Activated CD8-positive, alpha-beta memory T cell treated with anti-CD3 and anti-CD28 coated beads, Interleukin-2, amount 50 U/mL, for 24 hours (primary cell): ENCODE data around the gene RNPEPL1.
"Not testable (repeated sequence)": the region's sequence is repeated elsewhere in the genome, so short reads cannot be mapped to it uniquely, and the experiment has no call there.

Experiments
- DNase-seq: peaks from one replicate; pipeline ENCODE4 v3.0.0-alpha.2; 2020; ENCODE audit errors: extremely low read depth

The RNPEPL1 gene, protein sequence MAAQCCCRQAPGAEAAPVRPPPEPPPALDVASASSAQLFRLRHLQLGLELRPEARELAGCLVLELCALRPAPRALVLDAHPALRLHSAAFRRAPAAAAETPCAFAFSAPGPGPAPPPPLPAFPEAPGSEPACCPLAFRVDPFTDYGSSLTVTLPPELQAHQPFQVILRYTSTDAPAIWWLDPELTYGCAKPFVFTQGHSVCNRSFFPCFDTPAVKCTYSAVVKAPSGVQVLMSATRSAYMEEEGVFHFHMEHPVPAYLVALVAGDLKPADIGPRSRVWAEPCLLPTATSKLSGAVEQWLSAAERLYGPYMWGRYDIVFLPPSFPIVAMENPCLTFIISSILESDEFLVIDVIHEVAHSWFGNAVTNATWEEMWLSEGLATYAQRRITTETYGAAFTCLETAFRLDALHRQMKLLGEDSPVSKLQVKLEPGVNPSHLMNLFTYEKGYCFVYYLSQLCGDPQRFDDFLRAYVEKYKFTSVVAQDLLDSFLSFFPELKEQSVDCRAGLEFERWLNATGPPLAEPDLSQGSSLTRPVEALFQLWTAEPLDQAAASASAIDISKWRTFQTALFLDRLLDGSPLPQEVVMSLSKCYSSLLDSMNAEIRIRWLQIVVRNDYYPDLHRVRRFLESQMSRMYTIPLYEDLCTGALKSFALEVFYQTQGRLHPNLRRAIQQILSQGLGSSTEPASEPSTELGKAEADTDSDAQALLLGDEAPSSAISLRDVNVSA

DNA sequence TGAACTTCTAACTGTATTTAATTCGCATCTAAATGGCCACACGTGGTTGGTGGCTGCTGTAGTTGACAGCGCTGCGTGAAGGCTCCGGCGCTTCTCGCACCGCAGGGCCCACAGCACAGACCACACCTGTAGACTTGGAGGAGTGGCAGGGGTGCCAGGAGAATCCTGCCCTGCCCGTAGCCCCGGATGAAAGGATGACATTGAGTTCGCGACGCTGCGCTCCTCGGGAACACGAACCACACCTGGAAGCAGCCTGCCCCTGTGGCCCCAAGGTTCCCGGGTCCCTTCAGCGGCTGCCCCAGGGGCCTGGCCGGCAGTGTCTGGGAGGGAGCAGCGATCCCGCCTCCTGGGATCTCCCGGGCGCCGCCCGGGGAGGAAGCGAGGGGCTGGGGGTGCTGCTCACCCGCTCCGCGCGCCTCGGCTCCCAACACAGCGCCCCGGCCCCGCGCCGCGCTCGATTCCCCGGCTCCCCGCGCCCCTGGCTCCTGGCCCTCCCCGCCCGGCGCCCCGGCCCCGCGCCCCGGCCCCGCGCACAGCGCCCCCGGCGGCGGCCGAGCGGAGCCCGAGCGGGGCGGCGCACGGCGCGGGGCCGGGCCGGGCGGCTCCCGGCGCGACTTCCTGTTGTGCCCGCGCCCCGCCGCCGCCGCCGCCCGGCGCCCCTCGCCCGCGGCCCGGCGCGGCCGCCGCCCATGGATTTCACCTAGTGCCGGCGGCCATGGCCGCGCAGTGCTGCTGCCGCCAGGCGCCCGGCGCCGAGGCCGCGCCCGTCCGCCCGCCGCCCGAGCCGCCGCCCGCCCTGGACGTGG is at the start of gene RNPEPL1:
RNPEPL1 (plus strand) TSS at position 613 of the 806 bp plus-strand sequence; CDS start at position 716, 103 bp downstream.
- DNase-seq = no peak

DNA sequence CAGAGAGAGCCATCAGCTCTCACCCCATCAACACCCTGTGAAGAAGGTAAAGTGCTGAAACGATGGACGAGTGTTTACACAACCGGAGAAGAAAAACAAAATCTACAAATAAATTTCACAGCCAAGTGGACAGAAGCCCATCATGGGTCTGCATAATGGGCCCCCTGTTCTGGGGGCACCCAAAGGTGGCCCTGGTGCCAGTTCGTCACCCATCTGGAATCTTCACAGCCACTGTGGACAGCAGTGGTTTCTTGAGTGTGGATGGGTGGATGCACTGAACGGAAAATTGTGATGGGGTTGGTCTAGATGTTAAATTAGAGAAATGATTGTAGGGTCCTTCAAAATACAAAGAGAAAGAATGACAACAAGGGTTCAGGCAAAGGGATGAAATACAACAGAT is 49.3 kb upstream of the RNPEPL1 start:
- no peak for DNase-seq

DNA sequence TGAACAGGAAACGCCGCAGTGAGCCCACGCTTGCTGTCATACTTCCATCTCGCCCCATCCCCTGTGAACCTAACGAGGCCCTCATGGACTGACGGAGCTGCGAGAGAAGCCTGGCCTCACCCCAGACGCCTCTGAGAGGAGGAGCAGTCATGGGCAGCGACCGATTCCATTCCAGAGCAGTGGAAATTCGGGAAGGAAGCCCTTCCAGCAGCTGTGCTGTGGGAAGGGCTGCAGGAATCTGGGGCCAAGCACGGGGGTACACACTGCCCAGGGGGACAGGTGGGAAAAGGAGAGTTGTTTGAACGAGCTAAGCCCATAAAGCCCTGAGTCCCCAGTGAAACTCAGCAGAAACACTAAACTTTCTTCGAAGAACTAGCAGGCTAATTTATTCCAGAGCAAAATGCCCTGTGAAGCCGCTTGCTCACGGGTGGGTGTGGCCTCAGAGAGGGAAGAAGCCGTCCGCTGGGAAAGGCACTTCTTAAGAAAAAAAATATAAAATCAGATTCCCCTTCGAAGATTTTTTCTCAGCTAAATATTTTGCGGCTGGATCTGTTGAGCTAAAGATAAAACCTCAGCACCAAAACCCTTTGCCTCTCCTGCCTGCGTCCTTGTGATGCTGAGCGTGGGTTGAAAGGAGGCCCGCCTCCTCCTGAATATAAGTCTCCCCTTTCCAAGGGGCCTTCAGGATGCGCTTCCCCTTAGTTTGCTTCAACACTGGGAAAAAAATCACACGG is 48.7 kb upstream of the RNPEPL1 start:
- no peak for DNase-seq

DNA sequence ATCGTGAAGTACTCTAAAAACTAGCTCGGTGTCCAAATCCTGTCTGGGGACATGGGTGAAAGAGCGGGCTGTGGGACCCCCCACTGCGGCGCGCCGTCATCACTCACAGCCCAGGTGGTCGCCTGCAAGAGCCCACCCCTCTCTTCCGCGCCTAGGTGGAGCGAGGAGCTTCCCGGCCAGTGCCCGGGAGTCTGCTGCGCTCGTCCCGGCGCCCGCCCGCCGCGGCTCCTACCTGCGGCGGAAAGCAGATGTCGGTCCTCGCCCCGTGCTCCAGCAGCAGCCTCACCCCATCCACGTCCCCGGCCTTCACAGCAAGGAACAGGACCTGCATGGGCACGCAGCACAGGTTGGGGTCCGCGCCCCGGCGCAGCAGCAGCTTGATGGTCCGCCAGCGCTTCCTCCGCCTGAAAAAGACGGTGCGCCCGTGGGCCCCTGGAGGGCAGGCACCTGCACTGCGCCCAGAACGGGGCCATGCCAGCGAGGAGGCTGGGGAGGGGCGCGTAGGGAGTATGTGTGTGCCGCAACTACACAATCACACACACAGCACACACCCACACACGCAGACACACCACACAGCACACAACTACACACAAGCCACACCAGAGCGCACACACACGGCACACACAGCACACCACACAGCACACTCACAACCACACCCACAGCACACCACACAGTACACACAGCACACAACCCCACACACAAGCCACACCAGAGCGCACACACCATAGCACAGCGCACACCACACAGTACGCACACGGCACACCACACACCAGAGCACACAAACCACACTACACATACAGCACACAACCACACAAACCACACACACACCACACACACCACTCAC is 47.9 kb upstream of the RNPEPL1 start:
- no peak for DNase-seq

DNA sequence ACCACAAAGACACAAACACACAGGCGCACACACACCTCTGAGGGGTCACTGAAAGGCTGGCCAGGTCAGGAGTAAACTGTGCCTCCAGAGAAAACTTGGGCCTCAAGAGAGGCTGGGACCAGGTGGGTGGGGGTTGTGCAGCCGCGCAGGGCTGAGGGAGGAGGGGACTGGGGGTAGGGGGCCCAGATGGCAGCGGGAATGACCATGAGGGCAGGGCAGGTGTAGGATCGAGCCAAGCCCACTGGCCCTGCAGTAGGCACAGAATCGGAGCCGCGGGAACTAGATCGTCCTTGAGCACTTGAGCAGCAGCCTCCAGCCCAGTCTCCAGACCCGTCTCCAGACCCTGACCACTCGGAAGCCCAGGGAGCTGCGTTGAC is 47.3 kb upstream of the RNPEPL1 start:
- DNase-seq = no peak

DNA sequence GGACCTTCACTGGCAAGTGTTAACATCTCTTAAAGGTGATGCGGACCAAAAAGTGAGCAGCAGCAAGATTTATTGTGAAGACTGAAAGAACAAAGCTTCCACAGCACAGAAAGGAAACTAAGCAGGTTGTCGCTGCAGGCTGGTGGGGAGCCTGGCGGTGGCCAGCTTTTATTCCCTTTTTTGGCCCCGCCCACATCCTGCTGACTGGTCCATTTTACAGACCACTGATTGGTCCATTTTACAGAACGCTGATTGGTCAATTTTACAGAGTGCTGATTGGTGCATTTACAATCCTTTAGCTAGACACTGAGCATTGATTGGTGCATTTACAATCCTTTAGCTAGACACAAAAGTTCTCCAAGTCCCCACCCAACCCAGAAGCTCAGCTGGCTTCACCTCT is 46.4 kb upstream of the RNPEPL1 start:
- DNase-seq = not testable (repeated sequence)

DNA sequence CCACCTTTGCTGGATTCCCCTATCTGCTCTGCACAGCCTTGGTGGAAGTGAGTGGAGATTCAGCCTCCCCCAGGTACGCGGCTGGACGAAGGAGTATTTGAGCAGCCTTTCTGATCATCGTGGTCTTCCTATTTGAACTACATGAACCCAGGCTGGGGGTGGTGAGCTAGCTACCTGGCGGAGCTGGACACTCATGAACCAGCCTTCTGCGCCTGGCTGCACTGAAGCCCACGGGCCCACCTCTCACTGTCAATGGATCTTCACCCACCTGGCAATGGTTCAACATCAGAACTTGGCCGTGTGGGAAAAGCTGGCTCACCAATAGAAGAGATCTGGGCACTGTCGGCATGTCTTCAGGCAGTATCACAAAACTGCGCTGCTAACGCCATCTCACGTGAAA is 45.9 kb upstream of the RNPEPL1 start:
- no peak for DNase-seq

DNA sequence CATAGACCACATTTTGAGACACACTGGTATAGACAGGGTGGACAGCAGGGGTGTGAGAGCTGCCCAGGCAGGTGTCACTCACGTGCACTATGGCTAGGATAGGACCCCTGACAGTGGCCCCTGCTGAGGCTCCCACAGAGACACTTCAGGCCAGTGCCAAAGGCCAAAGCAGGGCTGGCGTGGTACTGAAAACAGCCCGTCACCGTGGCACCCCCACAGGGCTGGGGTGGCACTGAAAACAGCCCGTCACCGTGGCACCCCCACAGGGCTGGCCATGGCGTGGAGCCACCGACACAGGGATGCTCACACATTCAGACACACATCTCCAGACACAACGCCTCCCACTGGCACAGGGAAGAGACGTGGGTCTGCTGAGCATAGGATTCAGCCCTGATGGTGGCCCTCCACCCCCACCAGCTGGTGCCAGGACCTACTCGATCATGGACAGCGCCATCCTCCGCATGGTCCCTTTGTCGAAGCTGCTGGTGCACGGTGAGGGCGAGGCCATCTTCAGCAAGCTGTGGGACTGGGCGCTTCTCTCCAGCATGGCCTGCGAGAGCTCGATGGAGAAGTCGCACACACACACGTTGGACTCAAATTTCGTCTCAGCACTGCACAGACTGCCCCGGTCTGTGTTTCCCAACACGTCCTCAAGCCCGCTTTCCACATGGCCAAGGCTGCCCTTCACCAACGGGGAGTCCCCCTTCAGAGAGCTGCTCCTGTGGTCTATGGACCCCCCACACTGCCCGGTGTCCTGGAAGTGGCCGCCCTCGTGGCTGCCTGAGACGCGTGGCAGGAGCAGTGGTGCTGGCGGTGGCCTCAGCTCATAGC is 44.6 kb upstream of the RNPEPL1 start:
- DNase-seq = no peak

DNA sequence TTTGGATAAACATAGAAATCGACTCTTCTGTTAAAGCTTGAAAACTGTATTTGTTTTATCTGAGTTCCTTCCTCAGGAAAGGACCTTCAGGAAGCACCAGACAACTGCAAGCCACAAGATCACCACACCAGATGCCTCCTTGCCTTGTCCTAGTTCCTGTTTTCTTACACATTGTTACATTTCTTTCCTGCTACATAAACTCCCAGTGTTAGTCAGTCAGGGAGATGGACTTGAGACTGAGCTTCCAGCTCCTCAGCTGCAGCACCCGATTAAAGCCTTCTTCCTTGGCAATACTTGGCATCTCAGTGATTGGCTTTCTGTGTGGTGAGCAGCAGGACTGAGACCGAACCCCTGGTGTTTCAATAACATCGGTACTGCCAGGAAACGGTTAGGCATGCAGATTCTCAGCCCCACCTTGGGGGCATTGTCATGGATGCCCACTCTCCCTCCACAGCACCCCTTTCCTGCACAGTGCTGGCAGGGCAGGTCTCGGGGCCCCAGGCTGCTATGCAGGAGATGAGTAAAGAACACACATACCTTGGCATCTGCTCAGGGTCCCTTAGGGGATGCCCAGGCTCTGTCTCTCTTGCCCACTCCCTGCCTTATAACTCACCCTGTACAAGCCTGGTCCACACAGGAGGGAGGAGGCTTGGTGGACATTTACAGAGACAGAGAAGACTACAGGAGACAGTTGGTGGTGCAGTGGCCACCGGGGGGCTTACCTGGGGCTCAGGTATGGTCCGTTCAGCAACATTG is 43.1 kb upstream of the RNPEPL1 start:
- DNase-seq = no peak

DNA sequence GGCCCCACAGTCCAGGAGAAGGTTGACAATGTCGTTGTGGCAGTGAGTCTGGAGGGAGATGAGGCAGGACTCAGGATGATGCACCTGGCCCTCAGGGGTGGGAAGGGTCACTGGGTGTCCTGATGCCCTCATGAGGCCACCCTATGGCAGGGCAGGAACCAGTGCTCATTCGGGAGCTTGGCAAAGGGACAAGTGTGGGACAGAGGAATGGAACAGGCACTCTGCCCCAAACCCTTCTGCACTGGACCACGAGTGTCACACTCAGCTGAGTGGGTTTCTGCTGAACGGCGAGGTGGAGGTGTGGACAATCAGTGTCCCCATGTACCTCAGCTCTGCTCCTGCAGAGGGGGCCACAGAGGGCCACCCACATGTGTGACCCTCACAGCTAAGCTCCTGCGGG is 42.5 kb upstream of the RNPEPL1 start:
- no peak for DNase-seq

DNA sequence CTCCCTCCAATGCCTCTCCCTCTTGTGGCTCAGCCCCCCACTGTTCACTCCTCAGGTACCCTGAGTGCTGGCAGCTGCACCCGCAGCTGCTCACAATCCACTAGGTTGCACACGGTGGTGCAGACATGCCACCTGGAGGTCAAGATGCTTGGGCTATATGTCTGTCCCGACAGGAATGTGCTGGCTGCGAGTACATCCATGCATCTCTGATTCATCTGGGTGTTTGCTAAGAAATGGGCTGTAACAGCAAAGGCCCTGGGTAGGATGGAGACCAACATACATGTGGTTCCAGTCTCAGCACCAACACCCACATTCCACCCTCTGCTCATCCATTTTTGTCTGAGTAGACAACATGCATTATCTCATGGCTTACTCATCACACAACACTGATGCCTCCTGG is 41.8 kb upstream of the RNPEPL1 start:
- DNase-seq = no peak

DNA sequence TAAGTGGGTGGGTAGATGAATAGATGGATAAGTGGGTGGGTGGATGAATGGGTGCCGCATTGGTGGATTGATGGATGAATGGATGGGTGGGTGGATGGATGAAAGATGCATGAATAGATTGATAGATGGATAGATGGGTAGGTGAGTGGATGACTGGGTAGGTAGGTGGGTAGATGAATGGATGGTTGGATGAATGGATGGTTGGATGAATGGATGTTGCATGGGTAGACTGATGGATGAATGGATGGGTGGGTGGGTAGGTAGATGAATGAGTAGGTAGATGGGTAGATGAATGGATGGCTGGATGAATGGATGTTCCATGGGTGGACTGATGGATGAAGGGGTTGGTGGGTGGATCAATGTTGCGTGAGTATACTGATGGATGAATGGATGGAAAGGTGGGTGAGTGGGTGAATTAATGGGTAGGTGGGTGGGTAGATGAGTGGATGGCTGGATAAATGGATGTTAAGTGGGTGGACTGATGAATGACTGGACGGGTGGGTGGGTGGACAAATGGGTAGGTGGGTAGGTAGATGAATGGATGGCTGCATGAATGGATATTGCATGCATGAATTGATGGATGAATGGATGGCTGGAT is 41.0 kb upstream of the RNPEPL1 start:
- no peak for DNase-seq

DNA sequence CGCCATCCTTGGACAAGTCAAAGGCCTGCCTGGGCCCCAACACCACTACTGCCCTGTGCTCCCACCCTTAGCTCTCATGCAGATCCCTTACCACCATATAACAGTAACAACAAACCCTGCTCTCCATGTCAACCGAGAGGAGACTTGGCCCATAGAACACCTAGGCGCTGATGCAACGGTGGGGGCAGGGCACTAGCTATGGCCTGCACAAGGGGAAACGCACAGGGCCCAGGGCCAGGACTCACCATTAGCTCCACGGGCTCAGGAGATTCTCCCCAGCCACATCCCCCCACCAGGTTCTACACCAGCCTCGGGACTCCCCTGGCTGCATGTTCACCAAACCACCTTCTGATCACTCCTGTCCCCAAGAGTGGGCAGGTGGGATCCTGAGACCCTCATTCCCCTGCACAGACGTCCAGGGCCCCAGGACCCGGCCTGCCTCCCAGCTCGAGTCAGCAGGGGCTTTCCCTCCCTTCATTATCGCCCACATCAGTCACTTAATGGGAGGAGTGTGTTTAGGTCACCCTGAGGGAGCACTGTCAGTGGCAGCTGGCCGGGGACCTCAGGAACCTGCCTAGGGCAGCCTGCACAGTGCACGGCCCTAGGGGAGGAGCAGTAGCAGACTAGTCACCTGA is 39.8 kb upstream of the RNPEPL1 start:
- DNase-seq = no peak

DNA sequence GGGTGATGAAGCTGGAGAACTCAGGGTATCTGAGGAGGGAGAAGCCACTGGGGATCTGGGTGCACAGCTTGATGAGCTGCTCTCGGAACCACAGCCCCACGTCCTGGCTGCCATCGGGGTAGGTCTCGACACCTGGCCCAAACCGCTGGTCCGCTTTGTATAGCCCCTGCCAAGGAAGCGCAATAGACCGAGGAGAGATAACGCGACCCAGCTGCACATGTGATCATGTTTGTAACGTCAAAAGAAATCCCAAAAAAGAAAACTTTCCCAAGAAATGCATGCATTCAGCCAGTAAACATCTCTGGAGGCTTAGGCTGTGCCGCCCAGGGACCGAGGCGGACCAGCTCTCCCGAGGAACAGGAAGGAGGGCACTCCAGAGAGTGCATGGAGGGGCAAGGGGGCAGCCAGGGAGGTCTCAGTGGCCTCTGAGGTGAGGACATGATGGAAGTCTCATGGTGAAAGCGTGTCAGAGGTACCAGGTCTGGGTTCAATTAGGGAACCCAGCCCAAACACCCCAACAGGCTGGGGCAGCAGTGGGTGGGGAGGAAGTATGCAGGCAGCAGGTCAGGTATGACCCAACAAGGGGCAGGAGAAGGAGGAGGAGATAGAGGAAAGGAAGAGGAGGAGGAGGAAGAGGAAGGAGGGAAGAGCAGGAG is 38.8 kb upstream of the RNPEPL1 start:
- DNase-seq = no peak

DNA sequence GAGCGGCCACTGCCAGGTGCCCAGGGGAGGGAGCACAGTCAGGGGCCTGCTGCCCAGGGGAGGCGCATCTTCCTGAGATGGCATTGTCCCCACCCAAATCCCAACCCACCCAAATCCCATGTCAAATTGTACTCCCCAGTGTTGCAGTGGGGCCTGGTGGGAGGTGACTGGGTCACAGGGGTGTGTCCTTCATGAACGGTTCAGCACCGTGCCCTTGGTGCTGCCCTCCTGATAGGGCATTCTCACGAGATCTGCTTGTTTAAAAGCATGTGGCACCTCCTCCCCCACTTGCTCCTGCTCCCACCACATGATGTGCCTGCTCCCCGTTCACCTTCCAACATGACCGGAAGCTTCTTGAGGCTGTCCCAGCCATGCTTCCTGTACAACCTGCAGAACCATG is 38.1 kb upstream of the RNPEPL1 start:
- DNase-seq = no peak

DNA sequence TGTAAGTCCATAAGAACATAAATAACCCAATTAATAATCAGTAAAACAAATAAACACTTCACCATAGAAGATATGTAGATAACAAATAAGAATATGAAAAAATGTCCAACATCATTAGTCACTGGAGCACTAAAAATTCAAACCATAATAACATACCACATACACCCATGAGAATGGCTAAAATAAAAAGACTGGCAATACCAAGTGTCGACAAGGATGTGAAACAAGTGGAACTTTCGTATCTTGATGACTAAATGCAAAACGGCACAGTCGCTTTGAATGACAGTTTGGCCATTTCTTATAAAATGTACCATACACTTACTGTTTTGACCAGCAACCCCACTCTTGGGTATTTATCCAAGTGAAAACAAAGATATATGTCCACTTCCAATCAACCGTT is 37.2 kb upstream of the RNPEPL1 start:
- DNase-seq = no peak

DNA sequence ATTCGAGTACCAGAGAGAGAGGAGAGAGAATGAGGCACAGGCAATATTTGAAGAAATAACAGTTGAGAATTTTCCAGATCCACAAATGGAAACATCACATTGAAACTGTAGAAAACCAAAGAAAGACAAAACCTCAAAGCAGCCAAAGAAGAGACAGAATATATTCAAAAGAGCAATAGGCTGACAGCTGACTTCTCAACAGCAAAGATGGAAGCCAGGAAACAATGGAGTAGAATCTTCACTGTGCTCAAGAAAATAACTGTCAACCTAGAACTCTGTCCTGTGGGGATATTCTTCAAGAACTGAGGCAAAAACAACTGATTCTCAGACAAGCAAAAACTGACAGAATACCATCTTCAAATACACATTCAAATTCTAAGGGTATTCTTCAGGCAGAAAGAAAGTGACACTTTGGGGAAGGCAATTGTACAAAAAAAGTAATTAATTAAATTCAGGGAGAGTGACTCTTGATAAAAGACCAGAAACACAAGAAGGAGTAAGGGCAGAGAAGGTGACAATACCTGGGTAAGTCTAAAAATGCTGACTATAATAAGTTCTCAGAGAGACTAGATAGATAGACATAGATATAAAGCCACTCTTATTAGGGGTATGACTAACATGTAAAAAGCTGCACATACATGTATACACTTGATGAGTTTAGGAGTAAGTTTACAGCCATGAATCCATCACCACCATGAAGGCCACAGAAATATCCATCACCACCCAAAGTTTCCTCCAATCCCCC is 36.1 kb upstream of the RNPEPL1 start:
- DNase-seq = no peak
